ENCODE data around the gene MIER2. TPM values are rescaled to one million over a fixed set of nuclear protein-coding genes. Genes with fewer than 3 reads are reported as not detected.

MIER2 gene
- total and polyA plus RNA-seq, 2 donors from 2014 or later = 18.4 to 23.4 TPM

- no peaks in the 10 kb centered on the region for H3K9me3 ChIP-seq (ENCODE audit: control insufficient read depth in 2 of 3, insufficient read depth in 1 of 3, low read length in 3 of 3)
- TF ChIP-seq, protein P1, sequence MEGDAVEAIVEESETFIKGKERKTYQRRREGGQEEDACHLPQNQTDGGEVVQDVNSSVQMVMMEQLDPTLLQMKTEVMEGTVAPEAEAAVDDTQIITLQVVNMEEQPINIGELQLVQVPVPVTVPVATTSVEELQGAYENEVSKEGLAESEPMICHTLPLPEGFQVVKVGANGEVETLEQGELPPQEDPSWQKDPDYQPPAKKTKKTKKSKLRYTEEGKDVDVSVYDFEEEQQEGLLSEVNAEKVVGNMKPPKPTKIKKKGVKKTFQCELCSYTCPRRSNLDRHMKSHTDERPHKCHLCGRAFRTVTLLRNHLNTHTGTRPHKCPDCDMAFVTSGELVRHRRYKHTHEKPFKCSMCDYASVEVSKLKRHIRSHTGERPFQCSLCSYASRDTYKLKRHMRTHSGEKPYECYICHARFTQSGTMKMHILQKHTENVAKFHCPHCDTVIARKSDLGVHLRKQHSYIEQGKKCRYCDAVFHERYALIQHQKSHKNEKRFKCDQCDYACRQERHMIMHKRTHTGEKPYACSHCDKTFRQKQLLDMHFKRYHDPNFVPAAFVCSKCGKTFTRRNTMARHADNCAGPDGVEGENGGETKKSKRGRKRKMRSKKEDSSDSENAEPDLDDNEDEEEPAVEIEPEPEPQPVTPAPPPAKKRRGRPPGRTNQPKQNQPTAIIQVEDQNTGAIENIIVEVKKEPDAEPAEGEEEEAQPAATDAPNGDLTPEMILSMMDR (IDR thresholded peaks at IDR 0.05; ENCODE audit: borderline replicate concordance, extremely low read depth, insufficient read depth) = no peak
- H3K4me1 ChIP-seq (ENCODE audit: control insufficient read depth in 2 of 3, insufficient read depth in 2 of 3, low read depth in 1 of 3, low read length in 3 of 3) = no peaks in the 10 kb centered on the region
- no peak overlapping the region for H3K27ac ChIP-seq (ENCODE audit: low read depth in 2 of 2, low read length in 2 of 2)
- H3K9ac ChIP-seq (ENCODE audit: low read length in 3 of 3) = no peak overlapping the region
- H3K36me3 ChIP-seq (ENCODE audit: control insufficient read depth in 2 of 3, insufficient read depth in 3 of 3, low read length in 3 of 3) = no peaks in the 10 kb centered on the region
- intact Hi-C loops (cut with DNase I) = no loop called here
- FAIRE-seq = no peak
- H3K4me3 ChIP-seq (ENCODE audit: low read length in 3 of 3) = no peak overlapping the region
- DNase-seq = no peak
- H3K27me3 ChIP-seq (ENCODE audit: control insufficient read depth, insufficient read depth, low read length) = no peaks in the 10 kb centered on the region
These were observed 63.3 kb downstream of the MIER2 start for GRCh38 chr19:281156-281853.

- H3K9ac ChIP-seq (ENCODE audit: low read length in 3 of 3) = no peak overlapping the region
- no peaks in the 10 kb centered on the region for H3K27me3 ChIP-seq (ENCODE audit: control insufficient read depth, insufficient read depth, low read length)
- no peak overlapping the region for H3K4me3 ChIP-seq (ENCODE audit: low read length in 3 of 3)
- H3K36me3 ChIP-seq (ENCODE audit: control insufficient read depth in 2 of 3, insufficient read depth in 3 of 3, low read length in 3 of 3) = no peaks in the 10 kb centered on the region
- no peak for FAIRE-seq
- no peaks in the 10 kb centered on the region for H3K4me1 ChIP-seq (ENCODE audit: control insufficient read depth in 2 of 3, insufficient read depth in 2 of 3, low read depth in 1 of 3, low read length in 3 of 3)
- no peaks in the 10 kb centered on the region for H3K9me3 ChIP-seq (ENCODE audit: control insufficient read depth in 2 of 3, insufficient read depth in 1 of 3, low read length in 3 of 3)
- intact Hi-C loops (cut with DNase I) = no loop called here
- no peak overlapping the region for H3K27ac ChIP-seq (ENCODE audit: low read depth in 2 of 2, low read length in 2 of 2)
- TF ChIP-seq, protein P1 (IDR thresholded peaks at IDR 0.05; ENCODE audit: borderline replicate concordance, extremely low read depth, insufficient read depth) = no peak
- no peak for DNase-seq
These were observed 64.0 kb downstream of the MIER2 start for GRCh38 chr19:280541-281009.

DNA sequence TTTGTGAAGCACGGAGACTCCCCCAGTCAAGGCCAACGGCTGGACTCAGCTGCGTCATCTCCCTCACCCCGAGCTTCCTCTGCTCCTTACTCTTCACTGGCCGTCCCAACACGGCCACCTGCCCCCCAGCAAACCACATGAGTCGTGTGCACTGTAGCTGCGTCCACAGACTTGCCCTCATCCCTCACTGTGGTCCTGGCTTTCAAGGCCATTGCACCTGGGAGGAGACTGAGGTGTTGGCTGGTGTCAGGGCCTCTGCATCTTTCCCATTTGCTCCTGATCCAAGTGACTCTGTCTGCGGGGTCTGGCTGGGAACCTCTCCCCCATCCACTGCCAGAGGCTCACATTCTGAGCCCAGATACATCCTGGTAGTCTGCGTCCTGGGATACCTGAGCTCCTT is 64.9 kb downstream of the MIER2 start:
- H3K27ac ChIP-seq (ENCODE audit: low read depth in 2 of 2, low read length in 2 of 2) = no peak overlapping the region
- intact Hi-C loops (cut with DNase I) = no loop called here
- TF ChIP-seq, protein P1 (IDR thresholded peaks at IDR 0.05; ENCODE audit: borderline replicate concordance, extremely low read depth, insufficient read depth) = no peak
- no peak overlapping the region for H3K9ac ChIP-seq (ENCODE audit: low read length in 3 of 3)
- no peak for FAIRE-seq
- H3K4me3 ChIP-seq (ENCODE audit: low read length in 3 of 3) = no peak overlapping the region
- no peaks in the 10 kb centered on the region for H3K4me1 ChIP-seq (ENCODE audit: control insufficient read depth in 2 of 3, insufficient read depth in 2 of 3, low read depth in 1 of 3, low read length in 3 of 3)
- DNase-seq = no peak
- H3K9me3 ChIP-seq (ENCODE audit: control insufficient read depth in 2 of 3, insufficient read depth in 1 of 3, low read length in 3 of 3) = no peaks in the 10 kb centered on the region
- H3K36me3 ChIP-seq (ENCODE audit: control insufficient read depth in 2 of 3, insufficient read depth in 3 of 3, low read length in 3 of 3) = no peaks in the 10 kb centered on the region
- no peaks in the 10 kb centered on the region for H3K27me3 ChIP-seq (ENCODE audit: control insufficient read depth, insufficient read depth, low read length)

All from kidney (tissue), 14 donors.